NCI-H526 (cell line): Measurements from ENCODE around the gene ZNF182.
"Not testable (repeated sequence)": the region's sequence is repeated elsewhere in the genome, so short reads cannot be mapped to it uniquely, and the experiment has no call there.

Experiments
- DNase-seq, 2 experiments: peaks; one replicate each; lab custom pipeline; 2025; lab: John Stamatoyannopoulos, UW

ZNF182 gene

GRCh38 chrX:48001260-48001659 is 2.5 kb downstream of the ZNF182 start:
- DNase-seq: no peak

GRCh38 chrX:47992669-47993068 is 11.1 kb downstream of the ZNF182 start:
- DNase-seq: no peak

GRCh38 chrX:47992095-47992380 is 11.8 kb downstream of the ZNF182 start:
- DNase-seq: no peak

GRCh38 chrX:47991263-47992094 is 12.3 kb downstream of the ZNF182 start:
- no peak for DNase-seq

- DNase-seq: no peak
Observed at GRCh38 chrX:47976254-47977151, 27.3 kb downstream of the ZNF182 start.

- DNase-seq: no peak
Observed at GRCh38 chrX:47973235-47973634, 30.6 kb downstream of the ZNF182 start.

DNA sequence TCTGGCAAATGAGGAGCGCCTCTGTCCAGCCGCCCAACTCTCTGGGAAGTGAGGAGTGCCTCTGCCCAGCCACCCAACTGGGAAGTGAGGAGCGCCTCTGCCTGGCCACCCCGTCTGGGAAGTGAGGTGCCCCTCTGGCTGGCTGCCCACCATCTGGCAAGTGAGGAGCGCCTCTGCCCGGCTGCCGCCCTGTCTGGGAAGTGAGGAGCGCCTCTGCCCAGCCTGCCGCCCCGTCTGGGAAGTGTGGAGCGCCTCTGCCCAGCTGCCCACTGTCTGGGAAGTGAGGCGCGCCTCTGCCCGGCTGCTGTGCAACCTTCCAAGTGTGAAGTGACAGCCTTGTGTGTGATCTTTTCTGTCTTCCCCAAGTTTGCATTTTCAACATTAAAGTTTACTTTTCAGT is 38.3 kb downstream of the ZNF182 start:
- not testable (repeated sequence) for DNase-seq

GRCh38 chrX:47961830-47962229 is 42.0 kb downstream of the ZNF182 start:
- DNase-seq: not testable (repeated sequence)

- no peak for DNase-seq
Observed at GRCh38 chrX:47960406-47960805, 43.4 kb downstream of the ZNF182 start.

DNA sequence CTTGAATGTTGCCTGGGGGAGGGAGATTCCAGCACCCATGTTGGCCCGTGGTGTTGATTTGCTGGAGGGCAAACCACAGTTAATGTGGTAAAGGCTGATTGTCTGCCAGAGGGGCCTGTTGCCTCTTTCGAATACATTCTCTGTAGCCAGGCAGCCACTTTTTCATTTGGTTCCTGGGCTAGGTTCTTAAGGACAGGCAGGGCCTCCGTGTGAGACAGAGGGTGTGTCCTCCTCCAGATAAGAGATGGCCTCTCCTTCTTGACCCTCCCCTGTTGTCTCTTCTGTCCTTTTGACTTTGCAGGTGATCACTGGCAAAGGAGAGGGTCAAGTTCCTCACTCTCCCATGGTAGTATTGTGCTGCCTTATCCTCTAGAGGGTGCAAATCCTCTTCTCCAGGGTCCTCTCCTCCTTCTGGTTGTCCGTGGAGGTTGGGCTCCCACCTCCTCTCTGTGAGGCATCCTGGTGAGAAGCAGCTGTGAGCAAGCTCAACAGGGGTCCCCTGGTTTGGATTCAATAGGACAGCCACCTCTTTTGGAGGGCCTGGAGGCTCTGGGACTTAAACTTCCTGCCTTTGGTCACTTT is 44.9 kb downstream of the ZNF182 start:
- peak in 1 of 2 experiments; percentile 26 for DNase-seq

- DNase-seq: not testable (repeated sequence)
Observed at GRCh38 chrX:47958206-47958605, 45.6 kb downstream of the ZNF182 start.

DNA sequence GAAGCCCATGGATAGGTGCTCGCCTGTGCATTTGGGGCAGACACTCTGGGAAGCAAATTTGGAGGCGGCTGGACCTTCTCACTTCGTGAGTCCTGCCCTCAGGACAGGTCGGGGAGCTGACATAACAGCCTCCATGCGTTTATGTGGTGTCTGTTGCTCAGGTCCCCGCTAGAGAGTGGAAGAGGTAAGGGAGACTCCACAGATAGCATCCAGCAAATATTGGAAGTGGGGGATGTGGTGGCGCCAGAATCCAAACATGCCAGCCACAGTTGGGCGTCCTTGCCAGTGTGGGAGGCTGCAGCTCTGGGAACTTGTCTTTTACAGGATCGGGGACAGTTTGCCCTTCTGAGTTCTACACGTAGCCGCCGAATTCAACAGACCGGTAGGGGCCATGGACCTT is 47.8 kb downstream of the ZNF182 start:
- no peak for DNase-seq

DNA sequence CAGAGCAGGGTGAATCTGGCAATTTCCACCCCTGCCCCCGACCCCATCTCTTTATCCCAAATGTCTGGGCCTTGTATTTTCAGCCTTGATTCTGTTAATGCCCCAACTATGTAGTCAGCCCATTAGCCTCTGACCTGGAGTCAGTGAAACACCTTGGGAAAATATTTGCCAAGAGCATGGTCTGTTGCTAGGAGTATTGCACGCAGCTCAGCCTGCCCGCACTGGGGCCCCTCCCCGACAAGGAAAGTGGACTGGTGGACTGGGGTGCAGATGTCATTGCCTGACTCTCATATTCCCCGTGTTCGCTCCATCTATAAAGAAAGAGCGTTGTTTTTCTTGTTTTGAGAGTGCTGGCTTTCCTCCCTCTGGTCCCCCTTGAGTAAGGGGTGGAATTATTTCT is 48.5 kb downstream of the ZNF182 start:
- not testable (repeated sequence) for DNase-seq

- DNase-seq: no peak
Observed at GRCh38 chrX:47941423-47941822, 62.4 kb downstream of the ZNF182 start.

- DNase-seq: no peak
Observed at GRCh38 chrX:47940448-47940847, 63.3 kb downstream of the ZNF182 start.

DNA sequence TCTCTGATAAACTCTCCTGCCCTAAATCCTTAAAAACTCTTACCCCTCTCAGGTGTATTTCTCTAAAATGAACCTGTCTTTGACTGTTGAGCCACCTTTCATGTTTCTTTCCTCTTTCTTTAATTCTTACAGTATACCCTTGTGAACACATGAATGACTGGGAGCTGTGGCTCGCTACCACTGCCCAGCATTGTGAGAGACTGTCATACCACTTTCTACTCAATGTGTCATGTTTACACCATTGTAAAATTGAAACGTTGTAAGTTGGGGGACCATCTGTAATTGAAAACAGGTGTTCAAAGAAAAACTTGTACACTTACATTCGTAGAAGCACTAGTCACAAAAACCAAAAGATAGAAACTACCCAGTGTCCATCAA is 66.9 kb downstream of the ZNF182 start:
- no peak for DNase-seq

- DNase-seq: no peak
Observed at GRCh38 chrX:47936224-47936939, 67.4 kb downstream of the ZNF182 start.

DNA sequence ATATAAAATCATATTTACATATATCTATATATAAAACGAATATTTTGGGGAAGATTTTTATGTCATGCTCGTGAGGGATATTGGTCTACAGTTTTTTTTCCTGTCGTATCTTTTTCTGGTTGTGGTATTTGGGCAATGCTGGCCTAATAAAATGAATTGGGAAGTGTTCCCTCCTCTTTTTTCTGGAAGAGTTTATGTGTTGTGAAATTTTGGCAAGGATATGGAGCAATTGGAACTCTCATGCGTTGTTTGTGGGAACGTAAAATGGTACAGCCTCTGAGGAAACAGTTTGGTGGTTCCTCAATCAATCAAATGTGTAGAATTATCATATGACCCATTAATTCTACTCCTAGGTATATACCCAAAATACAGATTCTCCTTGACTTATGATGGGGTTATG is 69.8 kb downstream of the ZNF182 start:
- DNase-seq: no peak

- DNase-seq: not testable (repeated sequence)
Observed at GRCh38 chrX:47931970-47932369, 71.8 kb downstream of the ZNF182 start.

- DNase-seq: no peak
Observed at GRCh38 chrX:47927212-47927611, 76.6 kb downstream of the ZNF182 start.
